HEK293 (cell line): ENCODE results near the gene BCAT1.

Experiments
- CTCF ChIP-seq: fragments of 450-650 bp; formaldehyde crosslinking; IDR thresholded peaks from 2 replicates; pipeline ENCODE4 v1.5.1; 2016; ENCODE audit warnings: missing biosample characterization, missing genetic modification characterization
- MYNN ChIP-seq: fragments of 450-650 bp; formaldehyde crosslinking; IDR thresholded peaks from 2 replicates; pipeline ENCODE4 v1.5.1; 2016; ENCODE audit warnings: missing biosample characterization, missing genetic modification characterization, borderline replicate concordance
- TCF7L2 ChIP-seq: IDR thresholded peaks from 2 replicates; pipeline ENCODE4 v1.6.1; 2011; ENCODE audit warnings: low read depth, mild to moderate bottlenecking, inconsistent platforms, low read length, moderate library complexity, borderline replicate concordance
- ZBTB7A ChIP-seq: fragments of 450-650 bp; formaldehyde crosslinking; IDR thresholded peaks from 2 replicates; pipeline ENCODE4 v1.5.1; 2016; ENCODE audit warnings: low read depth, missing biosample characterization, missing genetic modification characterization
- ZNF404 ChIP-seq: fragments of 450-650 bp; formaldehyde crosslinking; IDR thresholded peaks from 2 replicates; pipeline ENCODE4 v1.5.1; 2017; ENCODE audit warnings: missing biosample characterization, missing genetic modification characterization

GRCh38 chr12:24823808-24824515, 124.9 kb downstream of the BCAT1 start:
- TF ChIP-seq CTCF (no peak), ZNF404 (no peak), MYNN (tag by site-specific recombination) (no peak), TCF7L2 (no peak), ZBTB7A (no peak)
